Gastroesophageal sphincter (tissue), 3 donors: ENCODE measurements around the gene MAGEA12.
"Not testable (repeated sequence)": the region's sequence is repeated elsewhere in the genome, so short reads cannot be mapped to it uniquely, and the experiment has no call there.

ENCODE experiments used
- CTCF ChIP-seq, 4 experiments: fragments of 200-600 bp in 2 of 4; fragments of 450-650 bp in 2 of 4; sonication (generic) in 1 of 4; IDR thresholded peaks; one replicate each; pipeline ENCODE4 v1.5.1; 2017 to 2019; ENCODE audit warnings: antibody characterized with exemption in 4 of 4, mild to moderate bottlenecking in 2 of 4, moderate library complexity in 2 of 4
- EP300 ChIP-seq: sonication (generic); formaldehyde crosslinking; IDR thresholded peaks from one replicate; pipeline ENCODE4 v1.6.1; 2017; ENCODE audit warnings: antibody characterized with exemption, mild to moderate bottlenecking
- POLR2A ChIP-seq, 2 donors: fragments of 450-650 bp; IDR thresholded peaks; one replicate each; pipeline ENCODE4 v1.6.1; 2017; ENCODE audit warnings: antibody characterized with exemption in 2 of 2, mild to moderate bottlenecking in 2 of 2, moderate library complexity in 1 of 2
- POLR2AphosphoS5 ChIP-seq: sonication (generic); formaldehyde crosslinking; IDR thresholded peaks from one replicate; pipeline ENCODE4 v1.6.1; 2017; ENCODE audit warnings: antibody characterized with exemption

- not testable (repeated sequence) for TF ChIP-seq POLR2AphosphoS5; EP300; POLR2A (IDR thresholded peaks at IDR 0.05); CTCF (IDR thresholded peaks at IDR 0.05)
Observed at GRCh38 chrX:152766562-152766961, 33.0 kb downstream of the MAGEA12 start.
